NCI-H1436 treated with DMSO at 0.1 percent for 48 hours (cell line): ENCODE data around the gene CLCN4.

Experiments used
- DNase-seq: peaks from one replicate; lab custom pipeline; 2025; lab: John Stamatoyannopoulos, UW

The CLCN4 gene

GRCh38 chrX:10167573-10167972 is 10.8 kb downstream of the CLCN4 start:
- DNase-seq, result no peak

GRCh38 chrX:10168226-10168625 is 11.5 kb downstream of the CLCN4 start:
- no peak for DNase-seq

GRCh38 chrX:10169175-10169574 is 12.4 kb downstream of the CLCN4 start:
- no peak for DNase-seq

GRCh38 chrX:10171249-10171648 is 14.5 kb downstream of the CLCN4 start:
- DNase-seq, result no peak

- no peak for DNase-seq
These were observed 16.1 kb downstream of the CLCN4 start for GRCh38 chrX:10172877-10173276.

- no peak for DNase-seq
These were observed 16.6 kb downstream of the CLCN4 start for GRCh38 chrX:10173331-10173900.

GRCh38 chrX:10174051-10174450 is 17.3 kb downstream of the CLCN4 start:
- DNase-seq, result no peak

- no peak for DNase-seq
These were observed 18.0 kb downstream of the CLCN4 start for GRCh38 chrX:10174810-10175209.

GRCh38 chrX:10175319-10175871 is 18.6 kb downstream of the CLCN4 start:
- no peak for DNase-seq

- DNase-seq, result no peak
These were observed 19.6 kb downstream of the CLCN4 start for GRCh38 chrX:10176121-10177003.

- no peak for DNase-seq
These were observed 20.2 kb downstream of the CLCN4 start for GRCh38 chrX:10177004-10177396.

- DNase-seq, result no peak
These were observed 20.8 kb downstream of the CLCN4 start for GRCh38 chrX:10177601-10178000.

- DNase-seq, result no peak
These were observed 22.2 kb downstream of the CLCN4 start for GRCh38 chrX:10178866-10179463.

- DNase-seq, result no peak
These were observed 27.0 kb downstream of the CLCN4 start for GRCh38 chrX:10183760-10184159.

GRCh38 chrX:10184411-10184810 is 27.6 kb downstream of the CLCN4 start:
- no peak for DNase-seq

- no peak for DNase-seq
These were observed 29.6 kb downstream of the CLCN4 start for GRCh38 chrX:10186355-10186754.

- DNase-seq, result no peak
These were observed 30.6 kb downstream of the CLCN4 start for GRCh38 chrX:10187421-10187820.

GRCh38 chrX:10189317-10190268 is 32.8 kb downstream of the CLCN4 start:
- DNase-seq, result no peak

- no peak for DNase-seq
These were observed 33.6 kb downstream of the CLCN4 start for GRCh38 chrX:10190367-10190766.

GRCh38 chrX:10193587-10193986 is 36.8 kb downstream of the CLCN4 start:
- DNase-seq, result no peak

GRCh38 chrX:10195425-10195824 is 38.6 kb downstream of the CLCN4 start:
- DNase-seq, result no peak

GRCh38 chrX:10195947-10196346 is 39.2 kb downstream of the CLCN4 start:
- no peak for DNase-seq
